Aorta (tissue), 5 donors: ENCODE measurements around the gene INTS11. TPM values are rescaled to one million over a fixed set of nuclear protein-coding genes. Genes with fewer than 3 reads are reported as not detected.

Experiments
- ATAC-seq: fragments of 200-7000 bp; cut with Tn5 transposase; one replicate; pipeline ENCODE4 v1.9.1; 2022; ENCODE audit warnings: moderate library complexity; ENCODE audit not compliant: low FRiP score
- DNase-seq, 2 donors: peaks; one replicate each; pipeline ENCODE4 v3.0.0-alpha.2; 2020
- H3K27ac ChIP-seq, 2 donors: one replicate each; pipeline ENCODE4 v1.5.1; 2013; ENCODE audit warnings: low read length in 2 of 2, mild to moderate bottlenecking in 2 of 2, moderate library complexity in 2 of 2, control low read depth in 1 of 2, inconsistent platforms in 1 of 2, low read depth in 1 of 2
- H3K27me3 ChIP-seq, 2 donors: one replicate each; pipeline ENCODE4 v1.6.1; 2013; ENCODE audit warnings: control low read depth in 1 of 2, low read length in 1 of 2, mild to moderate bottlenecking in 1 of 2, moderate library complexity in 1 of 2; ENCODE audit not compliant: insufficient read depth in 2 of 2, control insufficient read depth in 1 of 2
- H3K36me3 ChIP-seq, 2 donors: one replicate each; pipeline ENCODE4 v1.6.1; 2013; ENCODE audit warnings: control low read depth in 1 of 2, low read length in 1 of 2, mild to moderate bottlenecking in 1 of 2; ENCODE audit not compliant: insufficient read depth in 2 of 2, control insufficient read depth in 1 of 2
- H3K4me1 ChIP-seq, 2 donors: one replicate each; pipeline ENCODE4 v1.6.1; 2013; ENCODE audit warnings: low read length in 2 of 2, control low read depth in 1 of 2, mild to moderate bottlenecking in 1 of 2, moderate library complexity in 1 of 2; ENCODE audit not compliant: insufficient read depth in 2 of 2, control insufficient read depth in 1 of 2
- H3K4me3 ChIP-seq, 2 donors: one replicate each; pipeline ENCODE4 v1.5.1; 2013; ENCODE audit warnings: low read length in 2 of 2, control low read depth in 1 of 2, mild to moderate bottlenecking in 1 of 2
- H3K9me3 ChIP-seq: one replicate; pipeline ENCODE4 v1.6.1; 2013; ENCODE audit warnings: mild to moderate bottlenecking, low read length; ENCODE audit not compliant: control insufficient read depth
- WGBS, 2 donors: extraction: QIAGEN DNeasy Blood & Tissue Kit; methylation state at CpG; one replicate each; pipeline ENCODE4 v1.1.7; 2013; 5-methylcytosine and 5-hydroxymethylcytosine counted together
- intact Hi-C, 2 donors: fragments of 100-400 bp; cut with DNase I; formaldehyde crosslinking; loops; one replicate each; pipeline versions ENCODE4 v1.14.2 to v1.15.0; 2022
- polyA plus RNA-seq, 2 donors: library from polyadenylated mRNA; stranded (reverse); fragments of 200-250 nt; gene quantifications; one replicate each; pipeline ENCODE4 v1.2.3, GENCODE V29; 2013
- total RNA-seq, 2 donors: library from RNA; stranded (reverse); fragmentation: NEBNext Ultra II Directional; extraction: Animal tissue kit (Norgen Biotek cat#: 25700); gene quantifications; one replicate each; pipeline ENCODE4 v1.2.1, GENCODE V29; 2021
- donor health status: healthy with polysubstance abuse.
- donor health status: Bipolar disorder and iron deficiency.
- donor health status: DM: no; HTN: no; CAD: no.
- donor health status: DM: no; HTN: no; CAD: no.
- donor health status: DM: yes; HTN: yes; CAD: no.

INTS11 gene
- total and polyA plus RNA-seq, 4 donors = 48.0 to 995 (median 118) TPM

DNA sequence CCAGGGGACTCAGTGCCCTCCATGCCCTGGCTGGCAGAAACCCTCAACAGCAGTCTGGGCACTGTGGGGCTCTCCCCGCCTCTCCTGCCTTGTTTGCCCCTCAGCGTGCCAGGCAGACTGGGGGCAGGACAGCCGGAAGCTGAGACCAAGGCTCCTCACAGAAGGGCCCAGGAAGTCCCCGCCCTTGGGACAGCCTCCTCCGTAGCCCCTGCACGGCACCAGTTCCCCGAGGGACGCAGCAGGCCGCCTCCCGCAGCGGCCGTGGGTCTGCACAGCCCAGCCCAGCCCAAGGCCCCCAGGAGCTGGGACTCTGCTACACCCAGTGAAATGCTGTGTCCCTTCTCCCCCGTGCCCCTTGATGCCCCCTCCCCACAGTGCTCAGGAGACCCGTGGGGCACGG, 3.8 kb upstream of the INTS11 start:
- no peaks in the 10 kb centered on the region for H3K4me1 ChIP-seq
- intact Hi-C loops = no loop called here
- 67 to 73% methylated on average over 14 to 15 of the region's 15 CpGs for WGBS, 2 donors

DNA sequence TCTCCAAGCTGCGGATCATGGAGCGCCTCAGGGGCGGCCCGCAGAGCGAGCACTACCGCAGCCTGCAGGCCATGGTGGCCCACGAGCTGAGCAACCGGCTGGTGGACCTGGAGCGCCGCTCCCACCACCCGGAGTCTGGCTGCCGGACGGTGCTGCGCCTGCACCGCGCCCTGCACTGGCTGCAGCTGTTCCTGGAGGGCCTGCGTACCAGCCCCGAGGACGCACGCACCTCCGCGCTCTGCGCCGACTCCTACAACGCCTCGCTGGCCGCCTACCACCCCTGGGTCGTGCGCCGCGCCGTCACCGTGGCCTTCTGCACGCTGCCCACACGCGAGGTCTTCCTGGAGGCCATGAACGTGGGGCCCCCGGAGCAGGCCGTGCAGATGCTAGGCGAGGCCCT, 2.8 kb upstream of the INTS11 start:
- no peaks in the 10 kb centered on the region for H3K9me3 ChIP-seq
- no peak overlapping the region for H3K27ac ChIP-seq
- DNase-seq (no peak), ATAC-seq (no peak)
- H3K4me1 ChIP-seq = no peaks in the 10 kb centered on the region
- no peaks in the 10 kb centered on the region for H3K36me3 ChIP-seq
- no peaks in the 10 kb centered on the region for H3K27me3 ChIP-seq
- WGBS, 2 donors = 91 to 92% methylated on average over 40 of the region's 40 CpGs
- intact Hi-C loops = no loop called here
- H3K4me3 ChIP-seq = no peak overlapping the region

More for the DNA sequence above, 3.8 kb upstream of the INTS11 start:
- Histone ChIP-seq H3K36me3 (no peaks in the 10 kb centered on the region), H3K9me3 (no peaks in the 10 kb centered on the region), H3K4me3 (no peak overlapping the region), H3K27ac (no peak overlapping the region), H3K27me3 (no peaks in the 10 kb centered on the region)
- no peak for DNase-seq
- no peak for ATAC-seq

- no peak overlapping the region for H3K27ac ChIP-seq
- no peak for ATAC-seq
- no peaks in the 10 kb centered on the region for H3K9me3 ChIP-seq
- 69 to 74% methylated on average over 8 of the region's 8 CpGs for WGBS, 2 donors
- no peaks in the 10 kb centered on the region for H3K4me1 ChIP-seq
- intact Hi-C loops = no loop called here
- no peak for DNase-seq
- no peak overlapping the region for H3K4me3 ChIP-seq
- no peaks in the 10 kb centered on the region for H3K27me3 ChIP-seq
- no peaks in the 10 kb centered on the region for H3K36me3 ChIP-seq
Measured at GRCh38 chr1:1326075-1326605, 1.7 kb upstream of the INTS11 start.

DNA sequence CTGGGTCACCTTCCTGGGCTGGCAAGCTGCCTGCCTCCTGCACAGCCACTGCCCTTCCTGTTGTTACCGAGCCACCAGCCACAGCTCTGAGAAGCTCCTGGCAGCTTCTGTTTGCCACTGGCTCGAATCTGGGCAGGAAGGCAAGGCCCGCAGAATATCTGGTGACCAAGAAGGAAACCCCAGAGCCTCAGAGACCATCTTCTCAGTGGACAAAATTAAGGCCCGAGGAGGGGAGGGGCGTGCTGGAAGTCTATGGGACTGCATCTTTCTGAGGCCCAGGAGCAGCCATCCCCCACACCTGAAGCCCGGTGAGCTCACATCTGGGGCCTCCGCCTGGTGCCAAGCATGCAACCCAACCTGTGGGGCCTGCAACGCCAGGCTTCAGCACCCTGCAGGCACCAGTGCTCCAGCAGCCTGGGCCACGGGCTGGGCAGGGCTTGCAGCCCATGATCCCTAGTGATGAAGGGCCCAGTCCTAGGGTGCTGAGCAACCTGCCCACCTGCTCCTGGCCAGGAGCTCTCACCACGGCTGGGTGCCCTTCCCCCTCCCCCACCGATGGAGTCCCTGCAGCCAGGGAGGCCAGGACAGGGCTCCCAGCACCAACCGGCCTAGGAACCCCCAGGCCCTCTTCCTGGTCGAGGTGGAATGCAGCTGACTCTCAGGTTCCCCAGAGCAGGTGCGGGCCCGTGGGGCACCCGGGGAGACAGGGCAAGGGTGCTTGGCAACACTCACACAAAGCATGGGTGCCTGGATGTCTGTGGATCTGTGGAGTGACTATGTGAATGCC, 1.0 kb upstream of the INTS11 start:
- intact Hi-C loops = no loop called here
- no peak for ATAC-seq
- DNase-seq = no peak

GRCh38 chr1:1324084-1324523, 356 bp downstream of the INTS11 start:
- H3K4me1 ChIP-seq = no peaks in the 10 kb centered on the region
- no peaks in the 10 kb centered on the region for H3K9me3 ChIP-seq
- no peak for DNase-seq
- intact Hi-C loops = no loop called here
- no peaks in the 10 kb centered on the region for H3K36me3 ChIP-seq
- H3K27ac ChIP-seq = peak overlapping the region in 1 of 2 donors; percentile 13
- peak overlapping the region; percentile 84 to 89 for H3K4me3 ChIP-seq
- ATAC-seq = no peak
- 0 to 1% methylated on average over 5 to 41 of the region's 41 CpGs for WGBS, 2 donors
- no peaks in the 10 kb centered on the region for H3K27me3 ChIP-seq

More for the DNA sequence above, 1.0 kb upstream of the INTS11 start:
- peak overlapping the region; percentile 36 to 81 for H3K4me3 ChIP-seq
- H3K4me1 ChIP-seq = no peaks in the 10 kb centered on the region
- peak overlapping the region in 1 of 2 donors; percentile 7 for H3K27ac ChIP-seq
- WGBS, 2 donors = 51 to 58% methylated on average over 16 of the region's 16 CpGs
- H3K36me3 ChIP-seq = no peaks in the 10 kb centered on the region
- no peaks in the 10 kb centered on the region for H3K9me3 ChIP-seq
- no peaks in the 10 kb centered on the region for H3K27me3 ChIP-seq

- Histone ChIP-seq H3K27ac (no peak overlapping the region), H3K4me1 (no peaks in the 10 kb centered on the region), H3K9me3 (no peaks in the 10 kb centered on the region), H3K27me3 (no peaks in the 10 kb centered on the region), H3K36me3 (no peaks in the 10 kb centered on the region), H3K4me3 (no peak overlapping the region)
- 86% methylated on average over 7 to 10 of the region's 10 CpGs for WGBS, 2 donors
- no peak for ATAC-seq
- no peak for DNase-seq
- intact Hi-C loops = no loop called here
Measured at GRCh38 chr1:1322952-1323351, 1.5 kb downstream of the INTS11 start.

DNA sequence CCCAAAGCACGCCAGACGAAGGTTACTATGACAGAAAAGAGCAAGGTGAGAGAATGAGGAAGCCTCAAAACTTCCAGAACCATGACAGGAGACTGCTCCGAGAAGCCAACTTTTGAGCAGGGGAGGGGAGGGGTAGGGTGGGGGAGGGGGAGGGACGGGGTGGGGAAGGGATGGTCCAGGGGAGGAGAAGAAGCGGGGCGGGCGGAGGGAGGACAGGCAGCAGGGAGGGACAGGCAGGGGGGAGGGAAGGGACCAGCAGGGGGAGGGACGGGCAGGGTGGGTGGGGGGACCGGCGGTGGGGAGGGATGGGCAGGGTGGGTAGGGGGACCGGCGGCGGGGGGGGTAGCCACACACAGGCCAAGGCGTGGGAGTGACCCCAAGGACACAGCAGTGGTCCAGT, 2.0 kb downstream of the INTS11 start:
- intact Hi-C loops = no loop called here
- H3K4me3 ChIP-seq = no peak overlapping the region
- no peaks in the 10 kb centered on the region for H3K9me3 ChIP-seq
- no peak overlapping the region for H3K27ac ChIP-seq
- no peaks in the 10 kb centered on the region for H3K4me1 ChIP-seq
- DNase-seq (no peak), ATAC-seq (no peak)
- no peaks in the 10 kb centered on the region for H3K36me3 ChIP-seq
- WGBS, 2 donors = 81 to 86% methylated on average over 7 to 14 of the region's 14 CpGs
- no peaks in the 10 kb centered on the region for H3K27me3 ChIP-seq

DNA sequence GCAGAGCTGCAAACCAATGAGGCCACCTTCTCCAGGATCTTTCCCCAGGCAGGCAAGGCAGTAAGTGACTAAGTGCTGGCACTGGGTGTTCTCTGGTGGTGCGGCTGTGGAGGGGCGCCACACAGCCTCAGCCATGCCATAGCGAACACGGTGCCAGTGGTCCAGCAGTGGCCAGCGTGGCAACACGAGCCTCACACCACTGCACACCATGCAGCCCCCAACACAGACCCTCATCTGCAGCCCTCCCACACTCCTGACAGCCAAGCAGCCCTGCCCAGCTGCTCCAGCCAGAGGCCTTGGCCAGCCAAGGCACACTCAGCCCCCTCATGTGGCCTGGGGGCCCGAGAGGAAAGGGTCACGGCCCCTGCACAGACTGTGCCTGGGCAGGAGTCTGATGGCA, 3.0 kb downstream of the INTS11 start:
- 86 to 87% methylated on average over 8 of the region's 8 CpGs for WGBS, 2 donors
- Histone ChIP-seq H3K36me3 (no peaks in the 10 kb centered on the region), H3K4me3 (no peak overlapping the region), H3K27me3 (no peaks in the 10 kb centered on the region), H3K4me1 (no peaks in the 10 kb centered on the region), H3K27ac (no peak overlapping the region), H3K9me3 (no peaks in the 10 kb centered on the region)
- ATAC-seq (no peak), DNase-seq (no peak)
- intact Hi-C loops = no loop called here
